Astrocyte of the hippocampus (primary cell): ENCODE measurements around the gene LSR.
"Not testable (repeated sequence)": the region's sequence is repeated elsewhere in the genome, so short reads cannot be mapped to it uniquely, and the experiment has no call there.

Source experiments
- DNase-seq: peaks from one replicate; pipeline ENCODE4 v3.0.0; 2011; ENCODE audit warnings: low read depth, low spot score

Gene LSR

DNA sequence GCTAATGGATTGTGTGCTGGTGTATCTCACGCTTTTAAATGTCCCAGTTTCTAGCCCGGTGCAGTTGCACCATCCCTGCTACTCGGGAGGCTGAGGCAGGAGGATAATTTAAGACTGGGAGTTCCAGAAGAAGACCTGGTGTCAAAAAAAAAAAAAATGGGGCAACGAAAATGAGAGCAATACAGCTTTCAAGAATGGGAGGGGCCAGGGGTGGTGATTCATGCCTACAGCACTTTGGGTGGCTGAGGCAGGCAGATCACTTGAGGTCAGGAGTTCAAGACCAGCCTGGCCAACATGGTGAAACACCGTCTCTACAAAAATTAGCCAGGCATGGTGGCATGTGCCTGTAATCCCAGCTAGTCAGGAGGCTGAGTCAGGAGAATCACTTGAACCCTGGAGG lies 37.3 kb downstream of the LSR start:
- not testable (repeated sequence) for DNase-seq

- DNase-seq: no peak
Measured at GRCh38 chr19:35287713-35288112, 38.9 kb downstream of the LSR start.

DNA sequence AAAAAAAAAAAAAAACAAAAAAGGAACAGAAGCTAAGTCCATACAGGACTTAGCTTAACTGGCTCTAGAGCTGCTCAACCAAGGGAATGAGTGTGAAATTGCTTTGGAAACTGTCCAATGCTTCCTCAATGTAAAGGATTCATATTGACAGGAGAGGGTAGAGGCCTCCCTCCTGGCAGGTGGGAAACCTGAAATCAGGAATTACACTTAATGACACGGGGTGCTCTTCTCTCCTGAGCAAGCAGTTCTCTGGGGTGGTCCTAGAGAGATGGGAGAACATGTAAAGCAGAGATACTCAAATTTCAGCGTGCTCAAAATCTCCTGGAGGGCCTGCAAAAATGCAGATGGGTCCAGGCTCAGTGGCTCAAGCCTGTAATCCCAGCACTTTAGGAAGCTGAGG lies 39.5 kb downstream of the LSR start:
- no peak for DNase-seq

DNA sequence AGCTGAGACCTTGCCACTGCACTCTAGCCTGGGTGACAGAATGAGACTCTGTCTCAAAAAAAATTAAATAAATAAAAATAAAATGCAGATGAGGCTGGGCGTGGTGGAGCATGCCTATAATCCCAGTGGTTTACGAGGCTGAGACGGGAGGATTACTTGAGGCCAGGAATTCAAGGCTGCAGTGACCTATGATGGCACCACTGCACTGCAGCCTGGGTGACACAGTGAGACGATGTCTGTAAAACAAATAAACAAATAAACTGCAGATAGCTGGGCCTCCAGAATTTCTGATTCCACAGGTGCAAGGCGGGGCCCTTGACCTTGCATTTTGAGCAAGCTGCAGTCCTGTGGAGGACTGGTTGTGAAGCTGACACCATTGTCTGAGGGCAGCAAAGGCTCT lies 40.1 kb downstream of the LSR start:
- no peak for DNase-seq

DNA sequence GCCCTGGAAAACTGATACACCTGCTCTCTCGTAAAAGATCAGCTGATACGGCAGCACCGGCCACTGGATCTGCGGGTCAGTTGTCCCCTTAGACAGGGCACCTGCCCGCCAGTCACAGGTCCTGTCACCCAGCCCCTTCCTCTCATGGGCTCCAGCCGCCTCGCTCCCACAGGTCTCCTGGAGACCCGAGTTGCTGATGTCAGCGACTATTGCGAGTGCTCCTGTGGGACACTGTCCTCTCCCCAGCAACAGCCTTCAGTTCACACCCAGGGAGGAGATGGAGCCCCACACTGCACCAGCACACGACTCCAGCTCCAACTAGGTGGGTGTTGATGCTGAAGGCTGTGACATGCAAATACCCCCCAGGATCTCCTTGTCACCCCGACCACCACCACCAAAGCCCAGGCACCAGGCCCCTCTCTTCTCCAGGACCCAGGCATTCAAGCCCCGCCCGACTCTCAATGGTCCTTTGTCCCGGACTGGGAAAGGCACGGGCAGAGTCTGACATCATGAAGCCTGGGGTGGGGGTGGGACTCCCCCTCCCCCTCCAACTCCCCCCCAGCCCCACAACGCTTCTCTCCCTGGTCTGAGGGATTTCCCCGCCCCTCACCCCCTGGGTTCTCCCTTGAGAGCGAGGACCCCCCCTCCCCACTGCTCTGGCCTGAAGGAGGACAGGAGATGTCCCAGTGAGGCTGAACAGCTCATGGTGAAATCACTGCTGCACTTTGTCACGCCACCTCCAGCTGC lies 41.8 kb downstream of the LSR start:
- DNase-seq: no peak

- DNase-seq: no peak
Measured at GRCh38 chr19:35291259-35291658, 42.5 kb downstream of the LSR start.

DNA sequence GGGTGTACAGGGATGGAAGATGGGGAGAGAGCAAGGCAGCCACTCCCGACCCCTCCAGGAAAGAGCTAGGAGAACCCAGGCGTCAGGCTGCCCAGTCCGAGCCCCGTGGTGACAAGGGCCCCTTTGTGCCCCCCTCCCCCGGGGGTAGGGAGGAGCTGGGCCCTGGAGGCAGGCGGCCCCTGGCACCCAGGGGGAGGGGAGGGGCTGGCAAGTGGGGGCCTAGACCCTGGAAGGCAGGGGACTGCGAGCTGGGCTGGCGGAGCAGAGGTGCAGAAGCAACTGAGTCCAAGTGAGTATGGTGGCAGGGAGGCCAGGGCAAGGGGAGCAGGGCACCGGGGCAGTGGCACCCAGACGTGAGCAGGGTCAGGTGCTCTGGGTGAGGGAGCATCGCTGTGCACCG lies 43.1 kb downstream of the LSR start, which contains the start of gene MAG:
MAG (plus strand) TSS at position 246 of the 400 bp plus-strand sequence. CDS start 3,248 bp downstream, outside the sequence.
- DNase-seq: no peak

DNA sequence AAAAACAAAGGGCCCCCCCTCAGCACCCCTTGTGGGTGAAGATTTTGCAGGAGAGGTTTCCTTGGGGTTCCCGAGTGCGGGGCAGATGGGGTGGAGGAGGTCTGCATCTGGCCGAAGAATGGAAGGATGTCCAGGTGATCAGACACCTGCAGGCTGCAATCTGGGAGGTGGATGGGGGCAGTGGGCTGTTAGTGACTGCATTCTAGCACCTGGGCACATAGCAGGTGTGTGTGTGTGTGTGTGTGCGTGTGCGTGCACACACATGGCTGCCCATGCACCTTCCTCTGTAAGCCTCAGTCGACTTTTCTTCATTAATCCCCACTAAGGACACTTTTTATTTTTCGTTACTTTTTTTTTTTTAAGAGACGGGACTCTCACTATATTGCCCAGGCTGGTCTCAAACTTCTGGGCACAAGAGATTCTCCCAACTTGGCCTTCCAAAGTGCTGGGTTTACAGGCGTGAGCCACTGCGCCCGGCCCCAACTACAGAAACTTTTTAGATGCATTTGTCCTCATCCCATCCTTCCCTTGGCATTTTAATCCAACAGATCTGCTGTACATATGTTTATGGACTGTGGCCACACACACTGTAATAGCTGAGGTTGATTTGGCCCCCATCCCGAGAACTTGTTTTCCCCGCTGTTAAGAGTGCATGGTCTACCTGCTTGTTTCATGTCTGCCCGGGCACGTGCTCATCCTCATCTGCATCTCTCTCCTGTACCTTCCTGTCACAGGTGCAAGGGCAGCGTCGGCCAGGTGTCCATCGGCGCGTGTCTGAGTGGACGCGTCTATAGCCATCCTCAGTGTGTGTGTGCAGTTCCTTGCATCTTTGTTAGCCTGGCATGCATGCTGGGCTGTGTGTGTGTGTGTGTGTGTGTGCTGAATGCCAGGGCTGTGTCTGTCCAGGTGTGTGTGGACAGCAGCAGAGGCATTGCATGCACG lies 43.9 kb downstream of the LSR start:
- no peak for DNase-seq

GRCh38 chr19:35293363-35293739 lies 44.5 kb downstream of the LSR start:
- no peak for DNase-seq

DNA sequence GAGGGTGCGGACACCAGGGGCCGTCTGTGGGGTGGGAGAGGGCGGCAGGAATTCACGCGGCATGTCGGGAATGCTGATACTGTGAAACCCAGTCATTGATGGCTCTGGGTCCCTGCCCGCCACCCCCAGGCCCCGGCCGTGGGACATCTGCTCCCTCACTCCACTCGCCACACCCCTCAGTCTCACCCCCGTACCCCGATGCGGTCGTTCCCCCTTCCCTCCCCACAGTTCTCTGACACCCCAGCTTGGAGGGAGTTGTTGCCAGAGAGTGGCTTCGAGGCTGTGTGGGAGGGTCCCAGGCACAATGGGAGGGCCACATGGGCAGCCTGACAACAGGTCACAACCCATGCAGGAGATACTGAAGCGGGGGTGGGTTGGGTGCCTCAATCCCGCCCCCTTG lies 45.0 kb downstream of the LSR start:
- no peak for DNase-seq

GRCh38 chr19:35294328-35294727 lies 45.5 kb downstream of the LSR start:
- DNase-seq: no peak

- DNase-seq: no peak
Measured at GRCh38 chr19:35294859-35295791, 46.3 kb downstream of the LSR start.

GRCh38 chr19:35295792-35296462 lies 47.1 kb downstream of the LSR start:
- no peak for DNase-seq

DNA sequence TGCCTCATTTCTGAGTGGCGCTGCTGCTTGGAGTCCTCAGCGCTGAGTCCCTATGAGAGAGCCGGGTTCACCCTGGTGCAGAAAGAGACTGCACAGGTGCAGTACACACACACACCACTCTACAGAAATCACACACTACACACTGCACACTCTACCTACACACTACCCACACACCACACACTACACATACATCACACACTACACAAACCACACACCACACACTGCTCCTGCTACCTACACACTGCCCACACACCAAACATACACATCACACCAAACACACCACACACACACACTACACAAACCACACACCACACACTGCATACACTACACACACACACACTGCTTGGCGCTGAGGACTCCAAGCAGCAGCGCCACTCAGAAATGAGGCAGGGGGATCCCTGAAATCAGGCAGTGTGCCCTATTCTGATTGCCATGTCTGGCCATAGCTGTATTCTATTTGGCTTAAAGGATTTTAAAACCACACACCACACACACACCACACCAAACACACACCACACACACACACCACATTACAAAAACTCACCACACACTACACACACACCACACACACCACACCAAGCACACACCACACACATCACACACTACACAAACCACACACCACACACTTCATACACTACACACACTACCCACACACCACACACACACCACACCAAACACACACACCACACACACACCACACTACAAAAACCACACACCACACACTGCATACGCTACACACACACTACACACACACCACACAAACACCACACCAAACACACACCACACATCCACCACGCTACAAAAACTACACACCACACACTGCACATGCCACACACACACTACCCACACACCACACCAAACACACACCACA lies 48.1 kb downstream of the LSR start:
- DNase-seq: no peak

DNA sequence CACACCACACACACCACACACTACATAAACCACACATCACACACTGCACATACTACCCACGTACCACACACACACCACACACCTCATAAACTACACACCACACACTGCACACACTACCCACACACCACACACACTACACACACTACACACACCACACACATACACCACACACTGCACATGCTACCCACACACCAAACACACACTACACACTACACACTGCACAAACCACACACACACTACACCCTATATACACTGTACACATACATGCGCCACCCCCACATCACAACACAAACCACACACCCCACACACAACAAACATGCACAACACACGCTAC lies 48.7 kb downstream of the LSR start:
- no peak for DNase-seq

- DNase-seq: no peak
Measured at GRCh38 chr19:35297922-35298321, 49.1 kb downstream of the LSR start.

DNA sequence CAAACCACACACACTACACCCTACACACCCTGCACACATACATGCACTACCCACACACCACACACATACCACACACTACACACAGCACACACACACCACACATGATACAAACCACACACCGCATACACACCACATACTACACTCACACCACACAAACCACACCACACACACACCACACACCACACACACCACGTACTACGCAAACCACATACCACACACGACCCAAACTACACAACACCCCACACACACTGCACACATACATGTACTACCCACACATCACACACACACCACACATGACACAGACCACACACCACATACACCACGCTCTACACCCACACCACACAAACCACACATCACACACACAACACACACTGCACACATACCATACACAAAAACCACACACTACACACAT lies 49.8 kb downstream of the LSR start:
- no peak for DNase-seq

DNA sequence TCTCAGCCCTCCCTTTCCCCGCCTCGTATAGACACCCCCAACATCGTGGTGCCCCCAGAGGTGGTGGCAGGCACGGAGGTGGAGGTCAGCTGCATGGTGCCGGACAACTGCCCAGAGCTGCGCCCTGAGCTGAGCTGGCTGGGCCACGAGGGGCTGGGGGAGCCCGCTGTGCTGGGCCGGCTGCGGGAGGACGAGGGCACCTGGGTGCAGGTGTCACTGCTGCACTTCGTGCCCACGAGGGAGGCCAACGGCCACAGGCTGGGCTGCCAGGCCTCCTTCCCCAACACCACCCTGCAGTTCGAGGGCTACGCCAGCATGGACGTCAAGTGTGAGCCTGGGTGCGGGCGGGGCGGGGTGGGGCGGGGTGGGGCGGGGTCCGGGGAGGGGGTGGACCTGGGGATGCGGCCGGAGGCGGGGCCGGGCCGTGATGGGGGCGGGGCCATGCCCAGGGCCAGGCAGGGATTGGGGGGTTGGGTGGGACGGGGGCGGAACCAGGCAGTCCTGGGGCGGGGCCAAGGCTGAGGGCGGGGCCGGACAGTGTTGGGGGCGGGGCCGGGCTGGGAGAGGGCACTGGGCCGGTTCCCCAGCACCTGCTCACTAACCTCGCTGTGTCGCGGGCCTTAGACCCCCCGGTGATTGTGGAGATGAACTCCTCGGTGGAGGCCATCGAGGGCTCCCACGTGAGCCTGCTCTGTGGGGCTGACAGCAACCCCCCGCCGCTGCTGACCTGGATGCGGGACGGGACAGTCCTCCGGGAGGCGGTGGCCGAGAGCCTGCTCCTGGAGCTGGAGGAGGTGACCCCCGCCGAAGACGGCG lies 50.9 kb downstream of the LSR start:
- no peak for DNase-seq

- no peak for DNase-seq
Measured at GRCh38 chr19:35300339-35300649, 51.5 kb downstream of the LSR start.

DNA sequence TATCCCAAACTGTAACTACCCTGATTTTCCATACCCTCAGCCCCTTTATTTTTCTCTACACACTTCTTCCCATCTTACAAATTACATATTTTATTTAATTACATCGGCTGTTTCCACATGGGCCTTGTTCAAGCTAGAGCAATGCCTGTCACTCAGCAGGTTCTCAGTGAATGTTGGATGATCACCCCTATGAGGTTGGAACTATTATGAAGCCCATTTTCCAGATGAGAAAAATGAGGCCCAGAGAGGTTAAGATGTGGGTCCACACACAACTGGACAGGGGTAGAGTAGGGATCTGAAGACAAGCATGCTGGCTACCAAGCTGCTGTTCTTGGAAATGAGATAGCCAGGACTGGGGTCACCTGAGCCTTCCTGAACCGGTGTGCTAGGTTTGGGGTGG lies 53.2 kb downstream of the LSR start:
- DNase-seq: no peak
